Dermis blood vessel endothelial cell (primary cell): Measurements from ENCODE around the gene RFT1. TPM values are rescaled to one million over a fixed set of nuclear protein-coding genes. Genes with fewer than 3 reads are reported as not detected.

Source experiments
- DNase-seq: peaks from one replicate; pipeline ENCODE4 v3.0.0; 2010
- total RNA-seq: library from RNA; depleted of rRNA; stranded (reverse); fragments of >200 nt; gene quantifications from 2 replicates; pipeline ENCODE4 v1.2.3, GENCODE V29; 2014

Gene RFT1
- total RNA-seq = 18.3 and 25.5 TPM in 2 replicates

- DNase-seq = peak; percentile 98
Observed at GRCh38 chr3:53130179-53131061, at the start of gene RFT1. Gene RFT1 (minus strand): TSS chr3:53130435. CDS start chr3:53130400, 35 bp downstream.

GRCh38 chr3:53179580-53179979 lies 49.3 kb upstream of the RFT1 start:
- DNase-seq = no peak

- DNase-seq = no peak
Observed at GRCh38 chr3:53178246-53178645, 48.0 kb upstream of the RFT1 start.

GRCh38 chr3:53175613-53176540 lies 45.6 kb upstream of the RFT1 start:
- DNase-seq = no peak

GRCh38 chr3:53174346-53175250 lies 44.4 kb upstream of the RFT1 start:
- DNase-seq = no peak

GRCh38 chr3:53173107-53173506 lies 42.9 kb upstream of the RFT1 start:
- no peak for DNase-seq

- no peak for DNase-seq
Observed at GRCh38 chr3:53171827-53172505, 41.7 kb upstream of the RFT1 start.

- DNase-seq = no peak
Observed at GRCh38 chr3:53171064-53171418, 40.8 kb upstream of the RFT1 start.

- no peak for DNase-seq
Observed at GRCh38 chr3:53170325-53171063, 40.3 kb upstream of the RFT1 start.

GRCh38 chr3:53169832-53170324 lies 39.6 kb upstream of the RFT1 start:
- no peak for DNase-seq

- DNase-seq = no peak
Observed at GRCh38 chr3:53169045-53169831, 39.0 kb upstream of the RFT1 start.

- DNase-seq = no peak
Observed at GRCh38 chr3:53168175-53168923, 38.1 kb upstream of the RFT1 start.

GRCh38 chr3:53167418-53168174 lies 37.4 kb upstream of the RFT1 start:
- DNase-seq = no peak

GRCh38 chr3:53166781-53167291 lies 36.6 kb upstream of the RFT1 start:
- DNase-seq = peak; percentile 73

GRCh38 chr3:53166206-53166605 lies 36.0 kb upstream of the RFT1 start:
- DNase-seq = no peak

- no peak for DNase-seq
Observed at GRCh38 chr3:53164911-53165310, 34.7 kb upstream of the RFT1 start.

GRCh38 chr3:53163444-53164387 lies 33.5 kb upstream of the RFT1 start:
- DNase-seq = no peak
